NCI-H774 (cell line): ENCODE results near the gene CALM3.
"Not testable (repeated sequence)": the region's sequence is repeated elsewhere in the genome, so short reads cannot be mapped to it uniquely, and the experiment has no call there.

ENCODE experiments used
- DNase-seq: peaks from one replicate; lab custom pipeline; 2025; lab: John Stamatoyannopoulos, UW

CALM3 gene

DNA sequence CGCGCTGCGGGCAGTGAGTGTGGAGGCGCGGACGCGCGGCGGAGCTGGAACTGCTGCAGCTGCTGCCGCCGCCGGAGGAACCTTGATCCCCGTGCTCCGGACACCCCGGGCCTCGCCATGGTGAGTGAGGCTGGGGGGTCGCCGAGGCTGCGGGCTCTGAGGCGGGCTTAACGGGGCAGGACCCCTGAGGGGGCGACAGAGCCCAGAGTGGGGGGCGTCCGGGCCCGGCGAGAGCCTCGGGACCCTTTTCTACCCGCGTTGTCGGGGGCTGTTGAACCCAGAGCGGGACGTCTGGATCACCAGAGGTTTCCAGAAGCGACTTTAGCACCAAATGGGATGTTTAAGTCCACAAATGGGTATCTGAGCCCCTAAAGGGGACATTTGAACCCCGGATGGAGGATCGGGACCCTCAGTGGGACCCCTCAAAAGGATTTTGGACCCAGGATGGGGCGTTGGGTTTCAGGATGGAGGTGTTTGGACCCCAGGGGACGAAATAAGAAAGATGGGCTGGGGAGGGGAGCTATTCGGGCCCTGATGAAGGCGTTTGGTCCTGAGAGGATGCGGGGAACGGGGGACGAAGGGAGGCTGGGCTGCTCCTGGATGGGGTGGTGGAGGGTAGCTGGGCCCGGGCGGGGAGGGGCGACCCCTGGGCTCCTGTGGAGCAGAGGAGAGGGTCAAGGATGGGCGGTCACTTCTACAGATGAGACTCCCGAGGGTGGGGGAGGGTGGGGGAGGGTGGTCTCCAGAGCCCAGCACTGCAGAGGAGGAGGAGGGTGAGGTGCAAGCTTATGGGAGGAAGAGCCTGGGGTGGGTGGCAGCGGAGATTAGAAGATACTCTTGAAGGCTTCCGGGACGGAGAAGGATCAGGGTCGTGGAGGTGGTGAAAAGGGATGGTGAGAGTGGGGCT lies at the start of gene CALM3:
TSS of gene CALM3 (plus strand) at position 13 of the 907 bp plus-strand sequence. CDS start at position 118, 105 bp downstream.
- no peak for DNase-seq

DNA sequence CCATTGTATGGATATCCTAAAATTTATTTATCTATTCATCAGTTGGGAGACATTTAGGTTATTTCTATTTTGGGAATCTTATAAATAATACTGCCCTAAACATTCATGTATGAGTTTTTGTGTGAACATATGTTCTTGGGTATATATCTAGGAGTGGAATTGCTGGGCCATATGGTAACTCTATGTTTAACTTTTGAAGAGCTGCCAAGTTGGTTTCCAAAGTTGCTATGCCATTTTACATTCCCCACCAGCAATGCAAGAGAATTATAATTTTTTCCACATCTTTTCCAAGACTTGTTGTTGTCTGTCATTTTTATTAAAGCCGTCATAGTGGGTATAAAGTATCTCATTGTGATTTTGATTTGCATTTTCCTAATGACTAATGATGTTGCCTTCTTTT lies 48.2 kb upstream of the CALM3 start:
- DNase-seq = no peak

GRCh38 chr19:46554161-46554560 lies 47.0 kb upstream of the CALM3 start:
- DNase-seq = no peak

DNA sequence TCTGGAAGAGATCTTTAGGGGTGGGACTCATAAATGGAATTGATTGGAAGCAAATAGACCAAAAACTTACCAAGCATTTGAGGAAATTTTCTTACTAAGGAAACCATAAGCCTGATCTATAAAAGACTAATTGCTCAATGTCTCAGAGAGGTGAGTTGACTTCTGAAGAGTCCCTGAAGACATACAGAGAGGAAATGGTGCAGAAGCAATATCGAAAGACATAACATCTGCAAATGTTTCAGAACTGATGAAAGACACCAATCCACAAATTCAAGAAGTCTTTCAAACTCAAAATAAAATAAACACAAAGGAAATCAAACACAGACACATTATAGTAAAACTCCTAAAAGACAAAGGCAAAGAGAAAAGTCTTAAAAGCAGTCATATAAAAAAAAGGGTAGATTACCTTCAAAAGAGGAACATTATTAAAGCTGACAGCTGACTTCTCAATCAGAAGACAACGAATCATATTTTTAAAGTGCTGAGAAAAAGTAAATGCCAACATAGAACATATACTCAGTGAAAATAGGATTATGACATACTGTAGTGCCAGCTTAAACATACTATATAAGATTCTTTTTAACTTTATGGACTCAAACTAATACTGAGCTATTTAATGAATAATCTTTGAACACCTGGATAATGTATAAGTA lies 45.4 kb upstream of the CALM3 start:
- no peak for DNase-seq

DNA sequence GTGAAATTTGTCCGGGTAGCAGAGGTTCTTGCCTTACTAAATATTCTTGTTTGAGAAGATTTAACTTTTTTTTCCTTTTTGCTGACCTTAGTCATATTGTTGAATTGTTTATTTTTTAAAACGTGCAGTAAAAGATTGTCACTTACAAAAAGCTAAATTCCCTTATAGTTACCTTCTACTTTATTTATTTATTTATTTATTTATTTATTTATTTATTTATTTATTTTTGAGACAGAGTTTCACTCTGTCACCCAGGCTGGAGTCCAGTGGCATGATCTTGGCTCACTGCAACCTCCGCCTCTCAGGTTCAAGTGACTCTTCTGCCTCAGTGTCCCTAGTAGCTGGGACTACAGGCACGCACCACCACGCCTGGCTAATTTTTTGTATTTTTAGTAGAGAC lies 44.7 kb upstream of the CALM3 start:
- DNase-seq = not testable (repeated sequence)

DNA sequence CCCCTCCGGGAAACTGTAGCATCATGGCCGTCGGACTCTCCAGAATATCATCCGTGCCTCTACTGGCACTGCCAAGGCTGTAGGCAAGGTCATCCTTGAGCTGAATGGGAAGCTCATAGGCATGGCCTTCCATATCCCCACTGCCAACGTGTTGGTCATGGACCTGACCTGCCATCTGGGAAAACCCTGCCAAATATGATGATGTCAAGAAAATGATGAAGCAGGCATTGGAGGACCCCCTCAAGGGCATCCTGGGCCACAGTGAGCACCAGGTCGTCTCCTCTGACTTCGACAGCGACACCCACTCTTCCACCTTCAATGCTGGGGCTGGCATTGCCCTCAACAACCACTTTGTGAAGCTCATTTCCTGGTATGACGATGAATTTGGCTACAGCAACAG lies 41.9 kb upstream of the CALM3 start:
- DNase-seq = no peak

DNA sequence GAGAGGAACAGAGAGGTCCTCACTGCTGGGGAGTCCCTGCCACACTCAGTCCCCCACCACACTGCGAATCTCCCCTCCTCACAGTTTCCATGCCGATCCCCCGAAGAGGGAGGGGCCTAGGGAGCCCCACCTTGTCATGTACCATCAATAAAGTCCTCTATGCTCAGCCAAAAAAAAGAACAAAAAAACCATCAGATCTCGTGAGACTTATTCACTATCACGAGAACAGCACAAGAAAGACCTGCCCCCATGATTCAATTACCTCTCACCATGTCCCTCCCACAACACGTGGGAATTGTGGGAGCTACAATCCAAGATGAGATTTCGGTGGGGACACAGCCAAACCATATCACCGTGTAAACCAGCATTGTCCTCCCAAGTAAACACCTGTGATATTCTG lies 41.5 kb upstream of the CALM3 start:
- DNase-seq = not testable (repeated sequence)

GRCh38 chr19:46564701-46565100 lies 36.4 kb upstream of the CALM3 start:
- no peak for DNase-seq

GRCh38 chr19:46571495-46571894 lies 29.6 kb upstream of the CALM3 start:
- no peak for DNase-seq

DNA sequence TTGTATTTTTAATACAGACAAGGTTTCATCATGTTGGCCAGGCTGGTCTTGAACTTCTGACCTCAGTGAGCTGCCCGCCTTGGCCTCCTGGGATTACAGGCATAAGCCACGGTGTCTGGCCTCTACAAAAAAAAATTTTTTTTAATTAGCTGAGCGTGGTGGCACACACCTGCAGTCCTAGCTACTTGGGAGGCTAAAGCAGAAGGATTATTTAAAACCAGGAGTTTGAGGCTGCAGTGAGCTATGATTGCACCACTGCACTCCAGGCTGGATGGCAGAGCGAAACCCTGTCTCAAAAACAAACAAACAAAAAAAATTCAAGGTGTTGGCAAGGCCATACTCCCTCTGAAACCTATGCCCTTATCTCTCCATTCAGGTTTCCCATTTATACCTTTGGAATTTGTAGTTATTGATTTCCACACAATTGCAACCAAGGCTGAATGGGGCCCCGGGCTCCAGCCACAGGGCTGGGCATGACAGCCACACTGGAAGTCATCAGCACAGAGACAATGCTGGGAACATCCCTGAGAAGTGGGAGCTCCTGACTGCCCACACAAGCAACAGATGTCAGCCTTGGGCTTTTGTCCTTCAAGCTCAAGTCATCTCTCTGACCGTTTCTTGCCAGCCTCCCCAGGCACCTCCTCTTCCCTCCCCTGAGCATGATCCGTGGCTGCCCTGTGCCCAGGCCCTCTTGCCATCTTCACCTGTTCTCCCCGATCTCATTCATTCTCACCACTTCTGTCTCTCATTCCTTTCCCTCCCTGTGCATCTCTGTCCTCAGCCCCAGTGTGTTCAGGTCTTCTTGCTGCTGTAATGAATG lies 27.2 kb upstream of the CALM3 start:
- no peak for DNase-seq

DNA sequence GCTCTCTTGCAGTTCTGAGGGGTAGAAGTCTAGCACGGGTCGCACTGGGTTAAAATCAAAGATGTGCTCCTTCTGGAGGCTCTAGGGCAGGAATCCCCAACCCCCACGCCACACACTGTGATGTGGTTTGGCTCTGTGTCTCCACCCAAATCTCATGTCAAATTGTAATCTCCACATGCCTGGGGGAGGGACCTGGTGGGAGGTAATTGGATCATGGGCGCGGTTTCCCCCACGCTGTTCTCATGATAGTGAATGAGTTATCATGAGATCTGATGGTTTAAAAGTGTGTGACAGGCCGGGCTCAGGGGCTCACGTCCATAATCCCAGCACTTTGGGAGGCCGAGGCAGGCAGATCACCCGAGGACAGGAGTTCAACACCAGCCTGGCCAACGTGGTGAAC lies 26.6 kb upstream of the CALM3 start:
- DNase-seq = no peak

- no peak for DNase-seq
Observed at GRCh38 chr19:46578450-46578849, 22.7 kb upstream of the CALM3 start.

- DNase-seq = no peak
Observed at GRCh38 chr19:46579361-46579879, 21.7 kb upstream of the CALM3 start.

- no peak for DNase-seq
Observed at GRCh38 chr19:46580247-46580646, 20.9 kb upstream of the CALM3 start.

DNA sequence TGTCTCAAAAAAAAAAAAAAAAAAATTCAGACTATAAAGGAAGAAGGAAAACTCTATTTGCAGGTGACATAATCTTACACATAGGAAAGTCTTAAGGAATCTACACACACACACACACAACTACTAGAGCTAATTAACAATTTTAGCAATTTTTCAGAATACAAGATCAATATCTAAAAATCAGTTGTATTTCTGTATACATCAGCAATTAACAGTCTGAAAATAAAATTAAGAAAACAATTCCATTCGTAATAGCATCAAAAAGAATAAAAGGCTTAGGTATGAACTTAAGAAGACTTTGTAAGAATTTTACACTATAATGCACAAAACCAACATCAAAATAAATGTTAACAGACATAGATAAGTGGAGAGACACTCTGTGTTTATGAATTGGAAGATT lies 15.6 kb upstream of the CALM3 start:
- DNase-seq = no peak

DNA sequence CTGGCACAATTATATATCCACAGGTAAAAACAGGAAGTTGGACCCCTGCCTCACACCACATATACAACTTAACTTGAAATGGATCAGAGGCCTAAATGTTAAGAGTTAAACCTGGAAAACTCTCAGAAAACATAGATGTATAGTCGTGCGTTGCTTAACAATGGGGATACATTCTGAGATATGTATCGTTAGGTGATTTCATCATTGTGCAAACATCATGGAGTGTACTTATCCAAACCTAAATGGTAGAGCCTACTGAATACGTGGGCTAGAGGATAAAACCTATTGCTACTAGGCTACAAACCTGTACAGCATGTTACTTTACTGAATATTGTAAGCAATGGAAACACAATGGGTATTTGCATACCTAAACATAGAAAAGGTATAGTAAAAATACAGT lies 14.8 kb upstream of the CALM3 start:
- DNase-seq = no peak

- DNase-seq = no peak
Observed at GRCh38 chr19:46587861-46588260, 13.3 kb upstream of the CALM3 start.

GRCh38 chr19:46591254-46591653 lies 9.9 kb upstream of the CALM3 start:
- no peak for DNase-seq

DNA sequence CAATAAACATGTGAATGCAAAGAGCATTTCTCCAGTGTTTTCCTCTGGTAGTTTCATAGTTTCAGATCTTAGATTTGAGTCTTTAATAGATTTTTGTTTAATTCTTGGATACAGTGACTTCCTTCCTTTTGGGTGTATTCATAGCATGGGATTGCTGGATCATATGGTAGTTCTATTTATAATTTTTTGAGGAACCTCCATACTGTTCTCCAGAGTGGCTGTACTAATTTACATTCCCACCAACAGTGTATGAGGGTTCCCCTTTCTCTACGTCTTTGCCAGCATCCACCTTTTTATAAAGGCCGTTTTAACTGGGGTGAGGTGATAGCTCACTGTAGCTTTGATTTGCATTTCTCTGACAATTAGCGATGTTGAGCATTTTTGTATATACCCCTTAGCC lies 9.3 kb upstream of the CALM3 start:
- no peak for DNase-seq

DNA sequence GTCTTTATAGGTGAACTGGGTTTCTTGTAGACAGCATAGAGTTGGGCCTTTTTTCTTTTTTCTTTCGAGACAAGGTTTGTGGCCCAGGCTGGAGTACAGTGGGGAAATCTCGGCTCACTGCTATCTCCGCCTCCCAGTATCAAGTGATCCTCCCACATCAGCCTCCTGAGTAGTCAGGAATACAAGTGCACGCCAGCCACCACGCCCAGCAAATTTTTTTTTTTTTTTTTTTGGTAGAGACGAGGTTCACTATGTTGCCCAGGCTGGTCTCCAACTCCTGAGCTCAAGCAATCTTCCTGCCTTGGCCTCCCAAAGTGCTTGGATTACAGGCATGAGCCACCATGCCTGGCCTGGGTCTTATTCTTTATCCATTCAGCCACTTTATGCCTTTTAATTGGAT lies 5.1 kb upstream of the CALM3 start:
- DNase-seq = no peak

- DNase-seq = no peak
Observed at GRCh38 chr19:46598372-46598917, 2.7 kb upstream of the CALM3 start.
